HEK293 (cell line): Measurements from ENCODE around the gene PITX1.

Source experiments
- ZNF19 ChIP-seq: fragments of 450-650 bp; formaldehyde crosslinking; IDR thresholded peaks from 2 replicates; pipeline ENCODE4; 2016; ENCODE audit warnings: missing biosample characterization, missing genetic modification characterization, low read depth
- TF ChIP-seq, protein P1 (sequence below): fragments of 450-650 bp; formaldehyde crosslinking; IDR thresholded peaks from 2 replicates; pipeline ENCODE4 v1.5.1; 2016; ENCODE audit warnings: missing biosample characterization, missing genetic modification characterization

DNA sequence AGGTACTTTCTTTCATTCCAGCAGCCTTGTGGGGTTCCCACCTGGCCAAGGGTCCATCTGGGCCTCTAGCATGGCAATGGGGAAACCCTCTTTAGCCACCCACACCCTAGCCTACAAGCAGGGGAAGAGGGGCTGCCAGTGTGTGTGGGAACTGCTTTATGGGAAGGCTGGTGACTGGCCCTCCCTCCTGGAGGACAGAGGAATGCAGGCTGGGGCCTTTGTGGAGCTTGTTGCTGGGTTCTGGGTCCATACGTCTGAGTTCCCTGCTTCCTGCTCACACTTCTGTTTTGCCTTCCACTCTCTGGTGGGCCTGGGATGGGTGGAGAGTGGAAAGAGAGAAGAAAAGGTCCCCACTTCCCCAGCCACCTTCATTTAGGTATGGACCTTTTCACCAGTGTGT is 14.9 kb upstream of the PITX1 start:
- TF ChIP-seq ZNF19, result no peak
- TF ChIP-seq, protein P1, sequence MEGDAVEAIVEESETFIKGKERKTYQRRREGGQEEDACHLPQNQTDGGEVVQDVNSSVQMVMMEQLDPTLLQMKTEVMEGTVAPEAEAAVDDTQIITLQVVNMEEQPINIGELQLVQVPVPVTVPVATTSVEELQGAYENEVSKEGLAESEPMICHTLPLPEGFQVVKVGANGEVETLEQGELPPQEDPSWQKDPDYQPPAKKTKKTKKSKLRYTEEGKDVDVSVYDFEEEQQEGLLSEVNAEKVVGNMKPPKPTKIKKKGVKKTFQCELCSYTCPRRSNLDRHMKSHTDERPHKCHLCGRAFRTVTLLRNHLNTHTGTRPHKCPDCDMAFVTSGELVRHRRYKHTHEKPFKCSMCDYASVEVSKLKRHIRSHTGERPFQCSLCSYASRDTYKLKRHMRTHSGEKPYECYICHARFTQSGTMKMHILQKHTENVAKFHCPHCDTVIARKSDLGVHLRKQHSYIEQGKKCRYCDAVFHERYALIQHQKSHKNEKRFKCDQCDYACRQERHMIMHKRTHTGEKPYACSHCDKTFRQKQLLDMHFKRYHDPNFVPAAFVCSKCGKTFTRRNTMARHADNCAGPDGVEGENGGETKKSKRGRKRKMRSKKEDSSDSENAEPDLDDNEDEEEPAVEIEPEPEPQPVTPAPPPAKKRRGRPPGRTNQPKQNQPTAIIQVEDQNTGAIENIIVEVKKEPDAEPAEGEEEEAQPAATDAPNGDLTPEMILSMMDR (tag by site-specific recombination), result no peak
